Measurements from ENCODE around the gene SASH3. TPM values are rescaled to one million over a fixed set of nuclear protein-coding genes. Genes with fewer than 3 reads are reported as not detected.

SASH3 gene
- total RNA-seq, 2 donors from 2014 or later = 2.1 to 8.3 TPM

GRCh38 chrX:129808829-129809796 lies 29.4 kb downstream of the SASH3 start:
- no peaks in the 10 kb centered on the region for H3K27me3 ChIP-seq
- no peaks in the 10 kb centered on the region for H3K4me1 ChIP-seq
- peak overlapping the region in 1 of 2 donors; percentile 10 for H3K27ac ChIP-seq
- no peak for TF ChIP-seq CTCF (IDR thresholded peaks at IDR 0.05)
- no peak overlapping the region for H3K4me3 ChIP-seq
- no peaks in the 10 kb centered on the region for H3K9me3 ChIP-seq
- peaks cover 13% of the 10 kb centered on the region for H3K36me3 ChIP-seq
- DNase-seq (ENCODE audit: low spot score) = no peak

GRCh38 chrX:129813662-129814368 lies 34.1 kb downstream of the SASH3 start:
- no peak overlapping the region for H3K27ac ChIP-seq
- no peak for TF ChIP-seq CTCF (IDR thresholded peaks at IDR 0.05)
- DNase-seq (ENCODE audit: low spot score) = no peak
- H3K36me3 ChIP-seq = no peaks in the 10 kb centered on the region
- H3K4me3 ChIP-seq = no peak overlapping the region
- H3K4me1 ChIP-seq = no peaks in the 10 kb centered on the region
- no peaks in the 10 kb centered on the region for H3K27me3 ChIP-seq
- H3K9me3 ChIP-seq = no peaks in the 10 kb centered on the region

- Histone ChIP-seq H3K9me3 (no peaks in the 10 kb centered on the region), H3K27ac (no peak overlapping the region), H3K27me3 (no peaks in the 10 kb centered on the region), H3K4me1 (no peaks in the 10 kb centered on the region), H3K4me3 (no peak overlapping the region), H3K36me3 (peaks cover 6% of the 10 kb centered on the region)
- no peak for DNase-seq (ENCODE audit: low spot score)
- no peak for TF ChIP-seq CTCF (IDR thresholded peaks at IDR 0.05)
These were observed 38.4 kb downstream of the SASH3 start for GRCh38 chrX:129818123-129818522.

- H3K4me3 ChIP-seq = no peak overlapping the region
- H3K27me3 ChIP-seq = no peaks in the 10 kb centered on the region
- no peak overlapping the region for H3K27ac ChIP-seq
- H3K4me1 ChIP-seq = no peaks in the 10 kb centered on the region
- DNase-seq (ENCODE audit: low spot score) = no peak
- TF ChIP-seq CTCF (IDR thresholded peaks at IDR 0.05) = peak in 1 of 2 donors; percentile 57
- H3K36me3 ChIP-seq = peaks cover 6% of the 10 kb centered on the region
- no peaks in the 10 kb centered on the region for H3K9me3 ChIP-seq
These were observed 43.4 kb downstream of the SASH3 start for GRCh38 chrX:129823115-129823514.

- H3K27ac ChIP-seq = no peak overlapping the region
- no peak for TF ChIP-seq CTCF (IDR thresholded peaks at IDR 0.05)
These were observed 43.8 kb downstream of the SASH3 start for GRCh38 chrX:129823522-129823921.

More at GRCh38 chrX:129823522-129823921, 43.8 kb downstream of the SASH3 start:
- no peak for DNase-seq (ENCODE audit: low spot score)
- Histone ChIP-seq H3K4me3 (no peak overlapping the region), H3K36me3 (peaks cover 6% of the 10 kb centered on the region), H3K4me1 (no peaks in the 10 kb centered on the region), H3K27me3 (no peaks in the 10 kb centered on the region), H3K9me3 (no peaks in the 10 kb centered on the region)

Data from right atrium auricular region (tissue), 2 donors.